LNCaP clone FGC (cell line): ENCODE measurements around the gene FFAR3.
"Not testable (repeated sequence)": the region's sequence is repeated elsewhere in the genome, so short reads cannot be mapped to it uniquely, and the experiment has no call there.

Source experiments
- DNase-seq: peaks from one replicate; pipeline ENCODE4 v3.0.0-alpha.2; 2011; ENCODE audit warnings: low read depth
- H3K4me3 ChIP-seq: 2 replicates; pipeline ENCODE4 v1.5.1; 2011; ENCODE audit warnings: mild to moderate bottlenecking, low read depth, low read length, control low read depth
- CTCF ChIP-seq: IDR thresholded peaks from 2 replicates; pipeline ENCODE4 v1.5.1; 2012; ENCODE audit warnings: mild to moderate bottlenecking; ENCODE audit not compliant: control insufficient read depth, insufficient read depth; ENCODE audit errors: extremely low read depth

The FFAR3 gene

GRCh38 chr19:35375505-35376307 lies 17.4 kb downstream of the FFAR3 start:
- no peak overlapping the region for H3K4me3 ChIP-seq
- DNase-seq: no peak
- TF ChIP-seq CTCF: no peak

- H3K4me3 ChIP-seq: no peak overlapping the region
- no peak for TF ChIP-seq CTCF
- no peak for DNase-seq
Observed at GRCh38 chr19:35377656-35378055, 19.4 kb downstream of the FFAR3 start.

GRCh38 chr19:35378356-35378755 lies 20.1 kb downstream of the FFAR3 start:
- DNase-seq: no peak

GRCh38 chr19:35379545-35379944 lies 21.3 kb downstream of the FFAR3 start:
- not testable (repeated sequence) for DNase-seq, H3K4me3 ChIP-seq

More at GRCh38 chr19:35378356-35378755, 20.1 kb downstream of the FFAR3 start:
- no peak overlapping the region for H3K4me3 ChIP-seq
- no peak for TF ChIP-seq CTCF

GRCh38 chr19:35379992-35380391 lies 21.7 kb downstream of the FFAR3 start:
- TF ChIP-seq CTCF: no peak
- DNase-seq: no peak
- H3K4me3 ChIP-seq: no peak overlapping the region

- H3K4me3 ChIP-seq: no peak overlapping the region
- no peak for TF ChIP-seq CTCF
- no peak for DNase-seq
Observed at GRCh38 chr19:35380450-35381124, 22.3 kb downstream of the FFAR3 start.

- no peak overlapping the region for H3K4me3 ChIP-seq
- no peak for DNase-seq
- TF ChIP-seq CTCF: no peak
Observed at GRCh38 chr19:35381318-35381717, 23.1 kb downstream of the FFAR3 start.
